HG02571 (cell line): ENCODE results near the gene CLPSL2.

Source experiments
- ATAC-seq: cut with Tn5 transposase; IDR thresholded peaks from one replicate; pipeline ENCODE4 v1.9.1; 2021; ENCODE audit warnings: mild to moderate bottlenecking, moderate library complexity; ENCODE audit not compliant: unreplicated experiment

CLPSL2 gene

DNA sequence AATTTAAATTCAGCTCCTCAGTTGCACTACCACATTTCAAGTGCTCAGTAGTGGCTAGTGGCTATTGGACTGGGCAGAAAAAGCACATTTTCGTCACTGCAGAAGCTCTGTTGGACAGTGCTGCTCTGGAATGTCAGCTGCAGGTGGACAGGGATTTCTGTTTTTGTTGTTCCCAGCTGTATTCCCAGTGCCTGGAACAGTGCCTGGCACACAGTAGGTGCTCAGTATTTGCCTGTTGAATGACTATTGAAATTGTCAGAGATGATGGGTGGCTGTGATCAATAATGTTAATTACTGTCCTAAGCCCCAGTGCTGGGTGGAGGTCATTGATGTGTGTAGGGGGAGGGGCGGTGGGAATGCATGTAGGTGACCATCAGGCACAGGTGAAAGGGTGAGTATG, 9.9 kb downstream of the CLPSL2 start:
- ATAC-seq = no peak

DNA sequence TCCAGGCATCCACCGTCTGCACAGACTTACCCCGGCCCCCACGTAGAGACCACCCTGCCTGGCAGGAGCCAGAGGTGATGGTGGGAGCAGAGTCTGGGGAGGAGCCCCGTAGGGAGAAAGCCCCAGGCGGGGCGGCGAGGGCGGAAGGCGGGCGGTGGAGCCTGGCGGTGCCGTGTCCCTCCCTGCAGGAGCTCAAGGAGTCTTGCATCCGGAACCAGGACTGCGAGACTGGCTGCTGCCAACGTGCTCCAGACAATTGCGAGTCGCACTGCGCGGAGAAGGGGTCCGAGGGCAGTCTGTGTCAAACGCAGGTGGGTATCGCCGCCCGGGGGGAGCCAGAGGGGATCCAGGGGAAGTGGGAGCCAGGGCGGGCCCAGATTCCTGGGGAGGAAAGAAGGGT, 10.4 kb downstream of the CLPSL2 start:
- ATAC-seq = no peak

DNA sequence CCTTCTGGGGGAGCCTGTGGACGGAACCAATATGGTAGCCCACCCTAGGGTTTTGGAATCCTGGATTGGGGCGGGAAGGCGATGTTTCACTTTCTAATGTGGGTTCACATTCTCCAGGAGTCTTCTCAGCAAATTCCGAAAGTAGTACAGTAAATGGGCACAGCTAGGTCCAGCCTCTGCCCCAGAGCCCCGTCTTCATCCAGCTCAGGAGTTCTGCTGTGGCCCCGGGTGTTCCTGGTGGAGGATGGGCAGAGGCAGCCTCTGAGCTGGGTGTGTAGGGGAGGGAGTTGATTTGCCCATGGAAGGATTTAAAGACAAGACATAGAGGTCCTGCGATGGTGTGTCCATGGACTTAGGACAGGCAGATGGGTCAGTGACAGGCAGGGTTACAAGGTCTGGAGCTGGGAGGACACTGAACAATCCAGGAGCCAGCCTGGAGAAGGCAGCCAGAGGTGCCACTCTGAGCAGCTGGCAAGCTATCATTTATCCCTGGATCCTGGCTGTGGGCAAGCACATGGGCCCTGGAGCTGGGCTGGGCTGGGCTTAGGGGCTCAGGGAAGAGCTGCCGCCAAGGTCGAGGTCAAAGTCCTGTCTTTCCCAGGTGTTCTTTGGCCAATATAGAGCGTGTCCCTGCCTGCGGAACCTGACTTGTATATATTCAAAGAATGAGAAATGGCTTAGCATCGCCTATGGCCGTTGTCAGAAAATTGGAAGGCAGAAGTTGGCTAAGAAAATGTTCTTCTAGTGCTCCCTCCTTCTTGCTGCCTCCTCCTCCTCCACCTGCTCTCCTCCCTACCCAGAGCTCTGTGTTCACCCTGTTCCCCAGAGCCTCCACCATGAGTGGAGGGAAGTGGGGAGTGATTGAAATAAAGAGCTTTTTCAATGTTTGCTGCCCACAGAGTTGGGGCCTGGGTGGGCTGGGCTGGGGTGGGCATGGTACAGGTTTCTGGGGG, 11.1 kb downstream of the CLPSL2 start:
- ATAC-seq = no peak

DNA sequence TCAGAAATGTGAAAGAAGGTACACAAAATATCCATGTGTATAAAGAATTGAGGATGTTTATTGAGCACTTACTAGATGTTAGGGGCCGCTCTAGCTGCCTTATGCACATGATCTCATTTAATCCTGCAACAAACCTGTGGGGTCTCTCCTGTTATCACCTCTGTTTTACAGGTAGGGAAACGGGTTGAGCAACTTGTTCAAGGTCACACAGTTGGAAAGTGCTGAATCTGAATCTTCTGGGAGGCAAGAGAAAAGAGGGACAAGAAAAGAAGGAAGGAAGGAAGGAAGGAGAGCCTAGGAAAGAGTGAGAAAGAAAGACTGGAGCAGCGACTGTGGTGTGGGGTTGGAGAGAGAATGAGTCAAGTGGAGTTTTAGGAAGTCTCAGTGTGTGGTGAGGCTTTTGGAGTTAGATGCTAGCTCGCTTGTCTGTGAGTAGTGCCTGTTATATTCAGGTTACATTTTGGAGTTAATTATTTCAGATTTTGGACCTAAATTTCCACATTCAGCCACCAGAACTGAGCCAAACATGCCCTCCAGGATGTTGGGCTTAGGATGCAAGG, 12.1 kb downstream of the CLPSL2 start:
- ATAC-seq = no peak

DNA sequence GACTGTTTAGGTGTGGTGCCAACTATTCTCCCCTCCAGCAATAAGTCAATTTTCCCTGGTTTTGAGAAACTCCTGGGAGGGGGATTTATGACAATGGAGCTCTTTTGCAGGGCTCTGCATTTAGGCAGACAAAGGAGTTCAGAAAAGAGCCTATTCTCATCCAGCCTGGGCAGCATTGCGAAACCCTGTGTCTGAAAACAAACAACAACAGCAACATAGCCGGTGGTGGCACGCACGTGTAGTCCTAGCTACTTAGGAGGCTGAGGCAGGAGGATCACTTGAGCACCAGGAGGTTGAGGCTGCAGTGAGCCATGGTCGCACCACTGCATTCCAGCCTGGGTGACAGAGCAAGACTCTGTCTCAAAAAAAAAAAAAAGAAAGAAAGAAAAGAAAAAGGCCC, 14.3 kb downstream of the CLPSL2 start:
- no peak for ATAC-seq

DNA sequence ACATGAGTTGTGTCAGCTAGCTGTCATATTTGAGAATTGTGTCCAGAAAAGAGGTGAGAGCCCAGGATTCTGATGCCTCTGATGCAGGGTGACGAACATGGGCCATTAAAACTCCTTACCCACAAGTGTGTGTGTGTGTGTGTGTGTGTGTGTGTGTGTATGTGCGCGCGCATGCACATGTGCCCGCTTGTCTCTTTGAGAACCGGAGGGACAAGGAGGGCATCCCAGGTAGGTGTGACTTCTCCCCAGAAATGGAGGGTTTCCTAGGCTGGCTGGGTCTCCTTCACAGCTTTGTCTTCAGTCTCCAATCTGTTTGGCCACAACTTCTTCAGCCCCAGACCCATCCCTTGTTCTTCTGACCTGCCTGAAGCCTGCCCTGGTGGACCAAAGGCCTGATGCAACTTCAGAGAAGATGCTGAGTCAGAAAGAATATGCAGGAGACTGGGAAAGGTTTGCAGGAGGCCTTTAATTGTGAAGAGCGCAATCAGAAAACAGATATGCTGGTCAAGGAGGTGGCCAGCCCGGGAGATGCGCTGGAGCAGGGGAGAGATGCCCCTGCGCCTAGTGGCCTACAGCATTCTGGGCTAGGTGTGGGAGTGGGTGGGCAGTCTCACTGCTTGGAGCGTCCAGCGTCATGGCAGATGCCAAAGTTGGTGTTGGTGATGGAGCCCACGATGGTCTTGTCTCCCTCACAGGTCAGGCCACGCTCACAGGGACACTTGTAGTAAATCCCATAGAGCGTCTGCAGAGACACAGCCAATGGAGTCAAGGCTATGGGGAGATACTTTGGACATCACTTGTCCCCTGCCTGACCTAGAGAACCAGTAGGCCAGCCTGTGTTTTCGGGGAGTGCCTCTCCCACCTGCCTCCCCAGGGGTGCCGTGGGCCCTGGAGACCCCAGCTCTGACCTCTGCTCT, 18.4 kb downstream of the CLPSL2 start:
- ATAC-seq = no peak

DNA sequence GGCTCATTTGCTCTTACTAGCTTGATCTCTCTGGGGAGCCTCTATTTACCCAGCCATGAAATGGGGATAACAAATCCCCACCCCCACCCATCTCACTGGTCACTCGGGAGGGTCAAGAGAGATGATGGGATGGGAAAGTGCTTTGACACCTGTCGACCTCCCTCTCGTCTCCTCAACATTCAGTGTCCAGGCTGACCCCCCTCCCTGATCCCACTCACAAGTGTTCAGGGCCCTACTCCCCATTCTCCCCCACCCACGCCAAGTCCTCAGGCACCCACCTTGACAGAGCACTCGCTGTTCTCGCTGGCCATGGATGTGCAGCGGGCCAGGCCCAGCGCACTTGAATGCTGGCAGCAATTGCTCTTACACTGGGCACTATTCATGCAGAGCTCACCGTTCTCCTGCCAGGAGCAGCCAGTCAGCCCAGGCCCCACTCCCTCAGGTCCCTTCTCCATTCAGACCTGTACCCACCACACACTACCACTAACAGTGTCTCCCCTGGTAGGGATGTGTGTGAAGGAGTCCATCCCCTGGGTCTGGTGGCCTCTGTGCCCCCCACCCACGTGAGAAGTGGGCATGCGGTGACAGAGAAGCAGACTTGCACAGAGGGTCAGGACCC, 19.2 kb downstream of the CLPSL2 start:
- no peak for ATAC-seq

DNA sequence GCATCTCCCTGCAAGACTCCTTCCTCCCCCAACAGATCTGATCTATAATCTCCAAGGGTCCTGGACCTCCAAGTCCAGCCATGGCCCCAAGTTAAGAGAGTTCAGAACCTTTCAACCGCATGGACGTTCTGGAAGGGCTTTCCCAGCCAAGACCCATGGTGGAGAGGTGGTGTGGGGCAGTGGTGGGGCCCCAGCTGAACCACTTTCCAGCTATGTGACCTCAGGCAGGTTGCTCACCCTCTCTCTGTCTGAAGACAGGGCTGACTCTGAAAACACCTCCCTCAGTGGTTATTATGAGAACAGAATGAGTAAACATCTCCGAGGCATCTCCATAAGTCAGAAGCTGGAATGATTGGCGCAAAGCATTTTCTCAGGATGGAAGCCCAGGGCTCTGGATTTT, 19.8 kb downstream of the CLPSL2 start:
- no peak for ATAC-seq

DNA sequence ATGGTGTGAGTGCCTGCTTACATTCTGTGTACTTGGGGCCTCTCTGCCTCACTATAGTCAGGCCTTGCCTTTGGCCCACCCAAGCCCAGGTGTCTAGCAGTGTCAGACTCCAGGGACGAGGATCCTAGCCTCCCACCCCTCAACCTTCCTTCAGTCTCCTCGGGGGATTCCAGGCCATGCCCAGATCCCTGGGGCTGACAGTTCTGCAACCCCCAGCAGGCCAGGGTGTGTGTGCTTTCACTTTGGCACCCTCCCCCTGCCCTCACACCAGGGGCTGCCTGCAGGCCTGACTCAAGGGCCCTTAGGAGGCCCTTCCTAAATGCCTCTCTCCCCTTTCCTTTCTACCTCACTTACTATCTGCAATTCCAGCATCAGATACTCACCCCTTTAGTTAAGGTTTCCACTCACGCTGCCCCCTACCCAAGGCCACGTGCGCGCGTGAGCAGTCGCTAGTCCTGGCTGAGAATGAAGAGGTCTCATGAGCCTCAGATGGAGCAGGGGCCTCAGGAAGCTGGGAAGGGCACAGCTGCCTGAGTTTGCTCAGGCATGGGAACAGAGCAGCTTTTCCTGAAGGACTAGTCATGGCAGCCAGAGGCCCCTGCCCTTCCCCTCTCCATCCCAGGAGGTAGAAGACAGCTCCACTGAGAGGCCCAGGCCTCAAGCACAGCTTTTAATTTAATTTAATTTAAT, 21.6 kb downstream of the CLPSL2 start:
- no peak for ATAC-seq

DNA sequence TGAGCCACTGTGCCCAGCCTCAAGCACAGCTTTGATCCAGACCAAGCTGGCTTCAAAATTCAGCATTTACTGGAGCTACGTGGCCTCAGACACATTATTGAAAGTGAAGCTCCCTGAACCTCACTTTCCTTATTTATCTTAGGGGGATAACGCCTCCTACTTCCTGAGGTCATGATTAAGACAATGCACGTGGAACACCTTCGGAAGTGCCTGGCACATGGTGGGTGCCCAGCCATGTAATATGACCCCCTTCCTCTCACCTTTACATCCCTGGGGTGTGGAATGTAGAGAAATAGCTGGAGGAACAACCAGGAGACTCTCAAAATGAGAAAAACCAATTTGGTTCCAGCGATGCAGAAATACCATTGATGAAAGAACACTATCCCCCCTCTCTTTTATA, 22.3 kb downstream of the CLPSL2 start:
- ATAC-seq = no peak

DNA sequence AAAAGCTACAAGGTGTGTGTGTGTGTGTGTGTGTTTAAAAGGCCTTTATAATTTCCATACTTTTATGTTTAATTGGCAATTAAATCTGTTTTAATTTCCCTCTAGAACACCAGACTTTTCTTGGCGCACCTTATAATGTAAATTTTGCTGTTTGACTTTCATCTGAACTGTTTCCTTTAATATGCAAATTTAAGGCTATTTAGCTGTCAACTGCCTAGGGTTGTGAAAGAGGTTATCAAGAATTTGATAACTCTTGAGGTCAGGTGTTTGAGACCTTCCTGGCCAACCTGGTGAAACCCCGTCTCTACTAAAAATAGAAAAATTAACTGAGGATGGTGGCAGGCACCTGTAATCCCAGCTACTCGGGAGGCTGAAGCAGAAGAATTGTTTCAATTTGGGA, 24.8 kb downstream of the CLPSL2 start:
- no peak for ATAC-seq

DNA sequence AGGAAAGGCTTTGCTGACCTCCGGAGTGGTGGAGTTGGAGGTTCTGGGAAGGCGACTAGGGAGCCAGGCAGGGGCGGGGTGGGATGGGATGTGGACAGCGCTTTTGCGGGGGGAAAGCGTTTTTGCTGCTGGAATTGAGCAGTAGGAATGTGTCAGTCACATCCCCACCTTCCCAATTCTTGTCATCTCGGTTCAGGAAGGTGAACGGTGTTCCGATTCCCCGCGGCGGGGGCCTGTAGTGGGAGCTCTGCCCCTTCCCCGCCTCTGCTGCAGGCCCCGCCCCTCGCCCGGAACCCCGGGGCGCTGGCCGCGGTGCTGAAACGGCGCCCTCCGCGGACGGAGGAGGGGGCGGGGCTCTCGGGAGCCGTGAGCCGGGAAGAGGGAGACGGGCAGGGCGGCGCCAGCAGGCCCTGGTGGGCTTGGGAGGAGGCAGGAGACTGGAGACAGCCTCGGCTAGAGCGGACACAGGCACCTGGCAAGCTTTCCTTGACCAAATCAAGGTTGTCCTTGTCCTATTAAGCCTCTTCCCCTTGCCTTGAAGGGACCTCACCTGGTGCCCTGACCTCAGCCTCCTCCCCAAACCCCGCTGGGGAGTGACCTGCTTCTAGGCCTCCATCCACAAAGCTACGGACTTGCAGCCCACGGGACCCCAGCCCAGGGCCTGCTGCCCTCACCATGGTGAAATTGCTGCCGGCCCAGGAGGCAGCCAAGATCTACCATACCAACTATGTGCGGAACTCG, 28.8 kb downstream of the CLPSL2 start, which contains the start of gene LHFPL5:
TSS of gene LHFPL5 (plus strand) at position 357 of the 741 bp plus-strand sequence. CDS start at position 676, 319 bp downstream.
- ATAC-seq = no peak

DNA sequence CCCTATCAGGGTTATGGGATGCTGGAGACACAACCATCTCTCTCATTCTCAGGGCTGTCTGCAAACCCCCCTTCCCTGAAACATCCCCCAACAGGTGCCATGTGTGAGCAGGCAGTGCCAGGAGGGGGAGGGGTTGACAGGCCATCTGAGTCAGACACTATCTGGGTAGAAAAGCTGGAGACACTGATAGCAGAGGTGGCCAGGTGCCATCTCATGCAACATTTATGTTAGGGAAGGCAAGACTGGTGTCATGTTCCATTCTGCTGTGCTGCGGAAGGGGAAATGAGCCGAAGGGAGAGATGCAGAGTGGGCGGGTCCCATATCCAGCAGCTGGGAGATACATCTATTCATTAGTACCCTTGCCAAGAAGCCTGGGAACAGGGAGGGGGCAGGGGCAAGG, 32.3 kb downstream of the CLPSL2 start:
- ATAC-seq = no peak

DNA sequence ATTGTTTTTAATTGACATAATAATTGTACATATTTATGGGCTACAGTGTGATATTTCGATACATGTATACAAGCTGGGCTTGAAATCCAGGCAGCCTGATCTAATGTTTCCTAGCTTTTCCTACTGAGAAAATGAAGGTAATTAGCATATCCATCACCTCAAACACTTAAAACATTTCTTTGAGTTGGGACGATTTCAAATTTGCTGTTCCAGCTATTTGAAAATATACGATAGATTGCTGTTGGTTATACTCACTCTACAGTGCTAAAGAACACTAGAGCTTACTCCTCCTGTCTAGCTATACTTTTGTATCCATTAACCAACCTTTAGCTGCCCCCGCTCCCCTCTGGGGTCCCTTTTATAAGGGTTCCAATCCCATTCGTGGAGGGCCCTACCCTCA, 33.4 kb downstream of the CLPSL2 start:
- ATAC-seq = no peak

DNA sequence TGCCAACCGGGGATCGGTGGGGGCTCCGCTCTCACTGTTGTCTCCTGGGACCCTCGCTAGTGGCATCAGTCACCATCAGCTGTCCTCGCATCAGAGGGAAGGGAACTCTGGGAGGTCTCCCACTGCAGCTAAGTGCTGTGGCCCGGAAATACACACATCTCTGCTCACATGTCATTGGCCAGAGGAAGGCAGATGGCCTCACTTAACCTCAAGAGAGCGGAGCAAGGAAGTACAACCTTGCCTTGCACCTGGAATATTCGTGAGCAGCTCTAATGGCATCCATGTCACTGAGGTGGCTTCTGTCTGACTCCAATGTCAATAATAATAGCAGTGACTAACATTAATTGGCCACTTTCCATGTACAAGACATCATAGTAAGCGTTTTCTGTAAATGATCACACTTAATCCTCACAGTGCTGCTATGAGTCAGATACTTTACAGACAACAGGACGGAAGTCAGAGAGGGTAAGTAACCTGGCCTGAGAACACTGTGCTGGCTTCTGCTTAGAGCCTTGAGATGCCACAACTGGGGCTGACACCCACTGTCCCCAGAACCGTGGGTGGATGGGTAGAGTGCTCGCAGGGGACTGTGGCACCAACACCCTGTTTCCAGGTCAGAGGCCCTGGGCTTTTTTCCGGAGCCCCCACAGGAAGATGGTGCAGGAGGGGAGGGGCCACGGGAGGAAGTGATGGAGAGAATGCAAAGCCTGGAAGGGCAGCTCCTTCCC, 34.7 kb downstream of the CLPSL2 start:
- no peak for ATAC-seq

DNA sequence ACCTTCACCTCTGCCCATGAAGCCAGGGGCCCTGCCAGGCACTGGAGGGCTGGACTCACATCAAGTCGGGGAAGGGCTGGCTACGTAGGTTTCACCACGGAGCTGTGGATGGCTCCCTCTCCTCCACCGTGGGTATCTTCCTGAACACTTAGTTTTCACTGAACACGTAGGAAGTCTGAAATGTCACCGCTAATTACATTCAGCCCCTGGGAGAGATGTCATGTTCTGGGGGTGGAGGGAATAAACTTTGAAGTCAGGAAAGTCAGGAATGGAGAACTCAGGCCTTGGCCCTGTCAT, 35.2 kb downstream of the CLPSL2 start:
- ATAC-seq = no peak

DNA sequence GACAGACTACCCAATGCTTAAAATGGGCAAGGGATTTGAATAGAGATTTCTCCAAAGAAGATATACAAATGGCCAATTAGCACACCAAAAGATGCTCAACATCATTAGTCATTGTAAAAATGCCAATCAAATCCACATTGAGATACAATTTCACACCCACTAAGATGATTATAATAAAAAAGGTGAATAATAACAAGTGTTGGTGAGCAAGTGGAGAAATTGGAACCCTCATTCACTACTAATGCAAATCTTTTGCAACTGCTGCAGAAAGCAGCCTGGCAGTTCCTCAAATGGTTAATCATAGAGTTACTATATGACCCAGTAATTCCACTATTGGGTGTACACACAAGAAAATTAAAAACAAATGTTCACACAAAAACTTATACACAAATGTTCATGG, 41.1 kb downstream of the CLPSL2 start:
- no peak for ATAC-seq

DNA sequence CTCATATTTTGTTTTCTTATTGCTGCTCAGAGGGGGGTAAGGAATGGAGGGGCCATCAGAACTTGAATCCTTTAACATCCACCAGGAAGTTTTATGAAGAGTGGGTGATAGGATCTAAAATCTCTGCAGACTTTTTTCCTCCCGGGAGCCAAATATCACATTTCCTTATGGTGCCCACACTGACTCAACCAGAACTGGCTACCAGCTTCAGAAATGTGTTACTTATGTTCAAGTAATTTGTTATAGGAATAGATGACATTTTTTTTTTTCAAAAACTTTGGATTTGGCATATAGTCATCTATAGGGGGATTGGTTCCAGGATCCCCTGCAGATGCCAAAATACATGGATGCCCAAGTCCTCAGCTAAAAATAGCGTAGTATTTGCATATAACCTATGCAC, 47.2 kb downstream of the CLPSL2 start:
- ATAC-seq = no peak

DNA sequence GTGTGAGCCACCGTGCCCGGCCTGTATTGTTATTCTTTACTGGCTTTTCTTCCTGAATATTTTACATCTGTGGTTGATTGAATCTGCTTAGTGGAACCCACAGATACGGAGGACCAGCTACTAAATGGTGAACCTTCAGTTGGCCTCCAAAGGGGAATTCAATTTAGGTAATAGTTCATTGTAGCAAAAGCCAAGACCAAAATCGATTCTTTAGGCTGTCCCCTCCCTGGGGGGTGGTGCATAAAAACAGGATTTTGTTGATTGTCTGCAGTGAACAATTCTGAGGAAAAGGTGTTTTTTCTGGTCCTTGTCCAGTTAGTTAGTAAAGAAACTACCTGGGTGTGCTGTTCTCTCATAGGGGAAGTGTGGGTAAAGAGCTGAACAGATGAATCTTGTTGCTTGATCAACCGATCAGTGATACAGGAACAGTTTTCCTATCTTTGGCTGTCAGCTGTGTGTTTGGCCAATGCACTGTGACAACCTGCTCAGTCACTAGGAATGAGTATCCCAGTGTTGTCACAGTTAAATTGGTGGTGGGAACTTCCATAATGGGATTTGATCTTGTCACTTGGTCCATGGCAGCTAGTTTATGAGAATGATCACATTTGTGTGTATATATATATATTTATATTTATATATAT, 48.3 kb downstream of the CLPSL2 start:
- no peak for ATAC-seq
